ENCODE data around the gene RAB26. TPM values are rescaled to one million over a fixed set of nuclear protein-coding genes. Genes with fewer than 3 reads are reported as not detected.
"Not testable (repeated sequence)": the region's sequence is repeated elsewhere in the genome, so short reads cannot be mapped to it uniquely, and the experiment has no call there.

RAB26 gene
- total and polyA plus RNA-seq, 9 donors, result 0.27 to 3.4 (median 0.69) TPM

DNA sequence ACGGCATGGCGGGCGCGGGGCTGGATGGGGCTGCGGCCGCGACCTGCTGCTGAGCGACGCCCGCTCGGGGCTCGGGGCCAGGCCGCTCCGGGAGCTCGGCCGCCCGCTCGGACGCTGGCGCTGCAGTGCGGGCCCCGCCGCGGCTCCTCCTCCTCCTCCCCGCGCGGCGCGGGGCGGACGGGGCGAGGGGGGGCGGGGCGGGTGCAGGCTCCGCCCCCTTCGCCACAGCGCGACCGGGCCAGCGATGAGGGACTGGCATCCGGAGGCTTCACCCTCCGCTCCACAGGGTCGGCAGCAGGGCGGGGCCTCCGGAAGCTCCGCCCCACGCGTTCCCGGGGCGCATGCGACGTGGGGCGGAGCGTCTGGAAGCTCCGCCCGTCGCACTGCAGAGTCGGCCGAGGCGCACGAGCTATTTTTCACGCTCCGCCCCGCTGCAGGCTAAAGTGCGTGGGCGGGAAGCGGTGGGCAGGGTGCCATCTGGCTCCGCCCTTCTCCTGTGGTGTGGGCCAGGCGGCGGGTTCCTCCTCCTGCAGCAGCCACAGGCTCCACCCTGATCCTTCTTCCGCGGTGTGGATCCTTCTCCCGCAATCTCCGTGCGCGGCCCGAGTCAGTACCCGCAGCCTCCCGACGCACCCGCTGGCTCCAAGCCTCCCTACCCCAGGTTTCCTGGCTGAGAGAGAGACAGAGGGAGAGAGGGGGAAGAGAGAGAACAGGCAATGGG, 12.5 kb upstream of the RAB26 start, which contains the start of gene PKD1:
Gene PKD1, minus strand, starts transcription at position 129 of the 721 bp plus-strand sequence. CDS start 209 bp downstream, outside the sequence.
- under 1% methylated on average over 33 of the region's 81 CpGs for WGBS (ENCODE audit: insufficient coverage)
- Histone ChIP-seq H3K4me3 (ENCODE audit: low read length) (peak within 1 kb of the TSS; percentile 47), H3K27ac (ENCODE audit: low read length) (peak within 1 kb of the TSS; percentile 88)
- H3K4me1 ChIP-seq (ENCODE audit: control insufficient read depth, insufficient read depth, low read length); H3K36me3 ChIP-seq (ENCODE audit: control insufficient read depth, insufficient read depth, low read length); H3K9me3 ChIP-seq (replicated peaks; ENCODE audit: control insufficient read depth, low read depth, low read length); H3K27me3 ChIP-seq (ENCODE audit: control insufficient read depth, insufficient read depth, low read length): not testable (repeated sequence)
- DNase-seq, result peak; percentile 97

DNA sequence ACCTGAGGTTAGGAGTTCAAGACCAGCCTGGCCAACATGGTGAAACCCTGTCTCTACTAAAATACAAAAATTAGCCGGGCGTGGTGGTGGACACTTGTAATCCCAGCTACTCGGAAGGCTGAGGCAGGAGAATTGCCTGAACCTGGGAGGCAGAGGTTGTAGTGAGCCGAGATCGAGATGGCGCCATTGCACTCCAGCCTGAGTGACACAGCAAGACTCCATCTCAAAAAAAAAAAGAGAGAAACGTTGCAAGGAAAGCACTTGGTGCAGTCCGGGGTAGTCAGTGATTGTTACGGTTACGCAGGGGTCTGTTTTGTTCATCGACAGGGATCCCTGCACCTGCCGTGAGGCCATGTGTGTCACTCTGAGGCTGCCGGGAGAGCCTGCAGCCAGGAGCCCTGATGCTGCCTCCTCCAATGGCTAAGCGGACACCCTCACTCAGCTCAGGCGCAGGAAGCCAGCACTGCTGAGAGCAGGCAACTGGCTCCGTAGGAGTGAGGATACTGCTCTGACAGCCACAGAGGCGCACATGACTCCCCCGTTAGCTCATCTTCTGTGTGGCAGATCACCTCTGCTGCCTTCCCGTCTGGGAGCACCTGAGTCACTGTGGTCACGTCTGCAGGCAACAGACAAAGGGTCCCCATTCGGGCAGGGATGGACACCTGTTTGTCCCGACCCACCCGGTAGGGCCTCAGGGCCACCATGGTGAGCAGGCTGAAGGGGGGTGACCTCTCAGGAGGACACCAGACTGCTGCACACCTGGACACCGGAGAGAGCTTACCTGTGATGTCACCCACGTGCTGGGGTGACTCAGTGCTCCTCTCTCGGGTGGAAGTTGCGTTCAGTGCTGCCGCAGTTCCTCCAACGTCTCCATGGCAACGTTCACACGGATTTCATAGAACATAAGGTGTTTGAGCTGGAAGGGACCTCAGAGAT, 5.2 kb upstream of the RAB26 start:
- WGBS (ENCODE audit: insufficient coverage), result 60% methylated on average over 24 of the region's 31 CpGs
- Histone ChIP-seq H3K4me3 (ENCODE audit: low read length) (no peak overlapping the region), H3K27ac (ENCODE audit: low read length) (no peak overlapping the region), H3K36me3 (ENCODE audit: control insufficient read depth, insufficient read depth, low read length) (no peaks in the 10 kb centered on the region), H3K9me3 (replicated peaks; ENCODE audit: control insufficient read depth, low read depth, low read length) (no peaks in the 10 kb centered on the region), H3K4me1 (ENCODE audit: control insufficient read depth, insufficient read depth, low read length) (peaks cover 19% of the 10 kb centered on the region), H3K27me3 (ENCODE audit: control insufficient read depth, insufficient read depth, low read length) (no peaks in the 10 kb centered on the region)
- DNase-seq, result peak; percentile 22

DNA sequence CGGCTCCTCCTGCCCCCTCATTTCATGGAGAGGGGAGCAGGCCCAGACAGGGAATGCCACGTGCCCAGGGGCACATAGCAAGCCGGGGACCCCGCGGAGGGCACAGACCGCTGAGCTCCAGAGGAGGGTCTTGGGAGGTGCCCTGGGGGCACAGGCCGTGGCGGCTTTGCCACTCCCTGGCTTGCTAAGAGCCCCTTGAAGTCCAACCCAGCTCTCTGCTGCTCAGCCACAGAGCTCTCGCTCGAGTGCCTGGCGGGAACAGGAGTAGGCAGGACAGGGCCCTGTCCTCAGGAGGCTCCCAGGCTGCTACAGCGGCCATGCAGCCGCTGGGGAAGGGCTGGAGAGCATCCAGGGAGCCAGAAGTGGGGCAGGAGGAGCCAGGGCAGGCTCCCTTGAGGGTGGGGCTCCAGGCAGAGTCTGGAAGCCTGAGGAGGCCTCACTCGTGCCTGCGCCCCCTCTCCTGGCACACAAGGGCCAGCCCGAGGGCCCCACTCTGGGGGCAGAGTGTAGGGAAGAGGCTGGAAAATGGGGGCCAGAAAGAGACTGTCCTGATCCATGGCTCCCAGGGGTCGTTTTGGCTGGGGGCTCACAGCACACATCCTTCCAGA, 4.4 kb upstream of the RAB26 start:
- Histone ChIP-seq H3K4me3 (ENCODE audit: low read length) (no peak overlapping the region), H3K4me1 (ENCODE audit: control insufficient read depth, insufficient read depth, low read length) (peaks cover 23% of the 10 kb centered on the region), H3K36me3 (ENCODE audit: control insufficient read depth, insufficient read depth, low read length) (no peaks in the 10 kb centered on the region), H3K27me3 (ENCODE audit: control insufficient read depth, insufficient read depth, low read length) (no peaks in the 10 kb centered on the region), H3K27ac (ENCODE audit: low read length) (no peak overlapping the region), H3K9me3 (replicated peaks; ENCODE audit: control insufficient read depth, low read depth, low read length) (no peaks in the 10 kb centered on the region)
- WGBS (ENCODE audit: insufficient coverage), result 70% methylated on average over 13 of the region's 17 CpGs
- DNase-seq, result no peak

DNA sequence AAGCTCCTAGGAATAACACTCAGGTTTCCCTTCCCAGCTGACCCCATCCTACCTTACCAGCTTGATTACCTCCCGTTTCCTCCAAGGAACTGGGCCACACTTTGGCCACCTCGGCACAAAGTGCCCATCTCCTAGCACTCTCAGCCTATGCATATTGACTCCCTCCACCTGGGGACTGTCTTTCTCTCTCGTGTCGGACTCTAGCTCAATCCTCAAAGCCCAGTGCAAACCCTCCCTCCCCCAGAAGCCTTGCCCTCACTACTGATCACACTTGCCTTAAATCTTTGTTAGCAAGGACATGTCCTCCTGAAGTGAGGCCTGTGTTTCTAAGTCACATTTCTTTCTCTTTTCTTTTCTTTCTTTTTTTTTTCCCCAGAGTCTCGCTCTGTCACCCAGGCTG, 2.6 kb upstream of the RAB26 start:
- peaks cover 39% of the 10 kb centered on the region for H3K4me1 ChIP-seq (ENCODE audit: control insufficient read depth, insufficient read depth, low read length)

DNA sequence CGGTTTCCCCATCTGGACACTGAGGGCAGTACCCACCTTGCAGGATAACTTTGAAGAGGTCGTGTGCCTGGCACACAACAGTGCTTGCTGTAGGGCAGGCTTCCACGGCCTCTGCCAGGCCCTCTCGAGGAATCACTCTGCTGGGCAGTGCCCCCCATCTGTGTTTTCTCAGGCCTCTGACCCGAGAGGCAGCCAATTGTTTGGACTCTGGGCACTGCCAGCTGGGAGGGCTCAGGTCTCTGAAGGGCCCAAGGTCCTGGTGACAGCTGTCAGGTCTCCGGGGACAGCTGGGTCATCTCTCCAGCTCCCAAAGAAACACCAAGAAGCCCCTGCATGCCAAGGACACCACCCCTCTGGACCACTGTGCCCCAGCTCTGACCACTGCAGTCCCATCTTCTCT, 1.0 kb upstream of the RAB26 start:
- peak overlapping the region; percentile 75 for H3K27ac ChIP-seq (ENCODE audit: low read length)
- H3K9me3 ChIP-seq (replicated peaks; ENCODE audit: control insufficient read depth, low read depth, low read length), result no peaks in the 10 kb centered on the region
- DNase-seq, result peak; percentile 31
- H3K36me3 ChIP-seq (ENCODE audit: control insufficient read depth, insufficient read depth, low read length), result peaks cover 17% of the 10 kb centered on the region
- H3K4me1 ChIP-seq (ENCODE audit: control insufficient read depth, insufficient read depth, low read length), result peaks cover 55% of the 10 kb centered on the region
- no peak overlapping the region for H3K4me3 ChIP-seq (ENCODE audit: low read length)
- 75% methylated on average over 5 of the region's 6 CpGs for WGBS (ENCODE audit: insufficient coverage)
- peaks cover 3% of the 10 kb centered on the region for H3K27me3 ChIP-seq (ENCODE audit: control insufficient read depth, insufficient read depth, low read length)

More for the DNA sequence above, 2.6 kb upstream of the RAB26 start:
- H3K4me3 ChIP-seq (ENCODE audit: low read length), result no peak overlapping the region
- H3K27me3 ChIP-seq (ENCODE audit: control insufficient read depth, insufficient read depth, low read length), result peaks cover 3% of the 10 kb centered on the region
- WGBS (ENCODE audit: insufficient coverage), result 52% methylated on average over 4 of the region's 5 CpGs
- H3K36me3 ChIP-seq (ENCODE audit: control insufficient read depth, insufficient read depth, low read length), result peaks cover 4% of the 10 kb centered on the region
- H3K27ac ChIP-seq (ENCODE audit: low read length), result no peak overlapping the region
- no peaks in the 10 kb centered on the region for H3K9me3 ChIP-seq (replicated peaks; ENCODE audit: control insufficient read depth, low read depth, low read length)
- DNase-seq, result no peak

DNA sequence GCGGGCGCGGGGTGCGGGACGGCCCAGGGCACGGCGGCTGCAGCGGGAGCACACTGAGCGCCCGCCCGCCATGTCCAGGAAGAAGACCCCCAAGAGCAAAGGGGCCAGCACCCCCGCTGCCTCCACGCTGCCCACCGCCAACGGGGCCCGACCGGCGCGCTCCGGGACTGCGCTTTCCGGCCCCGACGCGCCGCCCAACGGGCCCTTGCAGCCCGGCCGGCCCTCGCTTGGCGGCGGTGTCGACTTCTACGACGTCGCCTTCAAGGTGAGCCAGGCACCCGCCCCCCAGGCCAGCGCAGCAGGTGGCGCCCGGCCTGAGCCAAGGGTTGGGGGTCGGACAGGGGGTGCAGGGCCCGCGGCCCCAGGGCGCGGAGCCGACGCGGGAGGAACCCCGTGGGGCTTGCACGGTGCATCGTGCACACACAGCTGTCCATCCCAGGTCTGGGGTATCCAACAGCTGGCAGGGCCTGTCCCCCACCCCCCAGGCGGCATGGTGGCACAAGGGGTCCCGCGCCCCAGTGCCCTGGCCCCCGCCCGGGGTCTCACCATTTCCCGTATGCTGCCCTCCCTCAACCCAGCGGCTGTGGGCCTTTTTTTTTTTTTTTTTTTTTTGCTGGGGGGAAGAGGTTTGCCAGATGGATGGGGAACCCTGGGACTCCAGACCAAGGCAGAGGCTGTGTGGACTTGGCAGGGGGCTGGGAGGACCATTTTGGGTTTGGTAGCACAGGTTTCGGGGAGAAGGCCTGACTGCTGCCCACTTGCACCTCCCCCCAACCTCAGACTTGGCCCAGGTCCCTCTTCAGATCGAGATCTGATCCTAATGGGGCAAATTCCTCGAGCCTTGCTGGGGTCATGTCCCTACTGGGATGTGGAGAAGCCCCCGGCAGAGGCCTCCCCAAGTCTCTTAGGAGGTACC, 547 bp downstream of the RAB26 start:
- peaks cover 25% of the 10 kb centered on the region for H3K36me3 ChIP-seq (ENCODE audit: control insufficient read depth, insufficient read depth, low read length)
- peaks cover 70% of the 10 kb centered on the region for H3K4me1 ChIP-seq (ENCODE audit: control insufficient read depth, insufficient read depth, low read length)
- H3K4me3 ChIP-seq (ENCODE audit: low read length), result peak overlapping the region; percentile 10
- no peaks in the 10 kb centered on the region for H3K9me3 ChIP-seq (replicated peaks; ENCODE audit: control insufficient read depth, low read depth, low read length)
- H3K27me3 ChIP-seq (ENCODE audit: control insufficient read depth, insufficient read depth, low read length), result peaks cover 3% of the 10 kb centered on the region
- H3K27ac ChIP-seq (ENCODE audit: low read length), result no peak overlapping the region
- WGBS (ENCODE audit: insufficient coverage), result under 1% methylated on average over 54 of the region's 62 CpGs
- DNase-seq, result peak; percentile 35

DNA sequence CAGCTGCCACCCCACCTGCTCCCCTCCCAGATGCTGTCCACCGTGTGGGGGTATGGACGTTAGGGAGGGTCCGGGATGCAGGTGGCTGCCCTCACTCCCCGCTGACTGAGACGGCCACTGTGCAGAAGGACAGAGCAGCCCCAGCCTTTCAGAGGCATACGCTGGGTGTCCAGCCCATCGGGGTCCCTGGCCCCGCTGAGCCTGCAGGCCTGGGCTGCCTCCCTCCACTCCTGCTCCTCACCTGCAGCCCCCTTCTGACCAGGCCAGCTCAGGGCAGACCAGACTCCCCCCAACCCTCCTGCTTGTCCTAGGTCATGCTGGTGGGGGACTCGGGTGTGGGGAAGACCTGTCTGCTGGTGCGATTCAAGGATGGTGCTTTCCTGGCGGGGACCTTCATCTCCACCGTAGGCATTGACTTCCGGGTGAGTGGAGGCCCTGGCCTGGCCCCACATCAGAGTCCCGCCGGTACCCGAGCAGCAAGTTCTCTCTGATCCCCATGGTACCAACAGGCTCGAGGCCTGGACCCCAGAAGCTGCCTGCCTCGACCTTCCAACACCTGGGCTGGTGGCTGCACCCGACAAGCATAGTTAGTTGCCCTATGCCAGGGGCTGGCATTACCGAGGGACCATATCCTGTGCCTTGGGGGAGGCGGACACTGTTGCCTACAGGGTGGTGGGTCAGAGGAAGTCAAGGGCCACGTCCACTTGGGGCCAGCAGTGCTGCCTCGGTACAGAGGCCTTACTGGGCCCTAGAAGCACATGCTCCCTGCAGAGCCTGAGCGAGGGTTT, 1.4 kb downstream of the RAB26 start:
- no peak for DNase-seq
- Histone ChIP-seq H3K9me3 (replicated peaks; ENCODE audit: control insufficient read depth, low read depth, low read length) (no peaks in the 10 kb centered on the region), H3K4me3 (ENCODE audit: low read length) (no peak overlapping the region), H3K36me3 (ENCODE audit: control insufficient read depth, insufficient read depth, low read length) (peaks cover 30% of the 10 kb centered on the region), H3K27me3 (ENCODE audit: control insufficient read depth, insufficient read depth, low read length) (peaks cover 3% of the 10 kb centered on the region), H3K27ac (ENCODE audit: low read length) (no peak overlapping the region), H3K4me1 (ENCODE audit: control insufficient read depth, insufficient read depth, low read length) (peaks cover 79% of the 10 kb centered on the region)
- 31% methylated on average over 18 of the region's 24 CpGs for WGBS (ENCODE audit: insufficient coverage)

DNA sequence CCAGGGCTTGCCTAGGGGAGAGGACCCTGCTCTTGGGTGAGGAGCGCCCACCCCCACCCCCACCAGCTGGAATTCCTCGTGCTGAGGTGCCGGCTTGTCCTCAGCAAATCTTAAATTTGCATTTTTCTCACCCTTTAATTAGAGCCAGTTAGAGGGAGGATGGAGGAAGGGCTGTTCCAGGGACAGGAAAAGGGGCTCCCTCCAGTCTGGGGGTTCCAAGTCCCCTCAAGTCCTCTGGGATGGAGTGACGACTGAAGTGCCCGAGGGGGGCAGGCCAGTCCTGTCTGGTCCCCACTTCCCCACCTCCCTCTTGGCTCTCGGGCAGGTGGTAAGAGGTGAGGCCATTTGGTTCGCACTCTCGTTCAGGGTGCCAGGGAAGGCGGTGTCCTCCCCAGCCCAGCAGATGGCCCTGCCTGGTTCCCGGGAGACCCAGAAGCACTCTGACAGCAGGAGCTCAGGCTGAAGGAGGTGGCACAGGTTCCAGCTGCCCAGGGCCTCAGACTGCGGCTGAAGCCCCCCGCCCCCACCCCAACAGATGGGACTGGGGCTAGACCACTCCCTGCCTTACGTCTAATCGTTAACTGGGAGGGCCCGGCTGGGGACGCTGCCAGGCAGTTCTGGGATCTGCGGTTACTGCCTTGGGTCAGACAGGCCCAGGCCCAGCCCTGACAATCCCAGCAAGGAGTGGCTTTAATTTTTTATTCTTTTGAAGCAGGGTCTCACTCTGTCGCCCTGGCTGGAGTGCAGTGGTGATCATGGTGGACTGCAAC, 2.2 kb downstream of the RAB26 start:
- H3K9me3 ChIP-seq (replicated peaks; ENCODE audit: control insufficient read depth, low read depth, low read length), result no peaks in the 10 kb centered on the region
- H3K36me3 ChIP-seq (ENCODE audit: control insufficient read depth, insufficient read depth, low read length), result peaks cover 30% of the 10 kb centered on the region
- DNase-seq, result peak; percentile 57
- peaks cover 79% of the 10 kb centered on the region for H3K4me1 ChIP-seq (ENCODE audit: control insufficient read depth, insufficient read depth, low read length)
- no peak overlapping the region for H3K4me3 ChIP-seq (ENCODE audit: low read length)
- H3K27me3 ChIP-seq (ENCODE audit: control insufficient read depth, insufficient read depth, low read length), result peaks cover 3% of the 10 kb centered on the region
- H3K27ac ChIP-seq (ENCODE audit: low read length), result no peak overlapping the region
- 21% methylated on average over 10 of the region's 18 CpGs for WGBS (ENCODE audit: insufficient coverage)

Measured in muscle of leg (tissue), 11 donors.